ENCODE data around the gene LEFTY1. TPM values are rescaled to one million over a fixed set of nuclear protein-coding genes. Genes with fewer than 3 reads are reported as not detected.

LEFTY1 gene
- total RNA-seq, 1 donor from 2014 or later, result not detected

- Histone ChIP-seq H3K9me3 (no peaks in the 10 kb centered on the region), H3K4me3 (peak overlapping the region; percentile 100), H3K27ac (peak overlapping the region; percentile 97), H3K36me3 (no peaks in the 10 kb centered on the region), H3K4me1 (peaks cover 37% of the 10 kb centered on the region), H3K27me3 (ENCODE audit: low read depth) (no peaks in the 10 kb centered on the region)
- no peak for TF ChIP-seq CTCF (IDR thresholded peaks at IDR 0.05)
- DNase-seq (peak; percentile 22), ATAC-seq (no peak)
- intact Hi-C loops (cut with DNase I), result no loop called here
These were observed 5.2 kb downstream of the LEFTY1 start for GRCh38 chr1:225883616-225884265.

DNA sequence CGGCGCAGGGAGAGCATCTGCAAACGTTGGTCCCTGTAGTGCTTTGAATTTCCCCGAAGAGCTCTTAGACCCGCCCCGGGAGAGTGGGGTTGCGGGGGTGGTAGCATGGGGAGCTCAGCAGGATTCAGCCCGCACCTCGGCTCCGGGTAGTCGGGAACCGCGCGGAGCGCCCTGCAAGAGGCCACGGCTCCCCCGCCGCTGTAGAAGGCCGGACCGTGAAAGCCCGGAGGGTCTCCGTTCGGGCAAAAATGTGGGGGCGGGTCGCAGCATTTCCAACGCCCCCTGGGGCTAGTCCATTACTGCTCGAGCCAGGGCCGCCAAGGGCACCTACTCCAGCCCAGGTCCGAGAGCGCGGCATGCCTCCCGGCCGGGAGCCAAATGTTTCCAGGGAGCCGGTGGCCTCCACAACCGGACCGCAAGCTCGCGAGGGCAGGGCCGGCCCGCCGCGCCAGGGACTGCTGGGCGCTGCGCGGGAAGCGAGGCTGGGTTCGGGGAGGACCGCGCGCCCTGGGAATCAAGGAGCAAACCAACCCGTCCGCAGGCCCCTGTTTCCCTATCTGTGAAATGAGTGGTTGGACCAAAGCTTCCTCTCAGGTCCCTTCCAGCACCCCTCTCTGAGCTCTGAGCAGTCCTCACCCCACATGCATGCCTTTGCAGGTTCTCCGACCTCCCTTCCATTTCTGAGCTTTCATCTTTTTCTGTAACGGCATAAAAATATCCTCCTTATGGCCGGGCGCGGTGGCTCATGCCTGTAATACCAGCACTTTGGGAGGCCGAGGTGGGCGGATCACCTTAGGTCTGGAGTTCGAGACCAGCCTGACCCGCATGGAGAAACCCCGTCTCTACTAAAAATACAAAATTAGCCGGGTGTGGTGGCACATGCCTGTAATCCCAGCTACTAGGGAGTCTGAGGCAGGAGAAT is 6.0 kb downstream of the LEFTY1 start:
- TF ChIP-seq CTCF (IDR thresholded peaks at IDR 0.05), result no peak
- H3K9me3 ChIP-seq, result no peaks in the 10 kb centered on the region
- intact Hi-C loops (cut with DNase I), result no loop called here
- ATAC-seq, result peak; percentile 53 to 65
- DNase-seq, result peak; percentile 75
- no peaks in the 10 kb centered on the region for H3K27me3 ChIP-seq (ENCODE audit: low read depth)
- H3K27ac ChIP-seq, result peak overlapping the region; percentile 97
- peaks cover 44% of the 10 kb centered on the region for H3K4me1 ChIP-seq
- H3K36me3 ChIP-seq, result no peaks in the 10 kb centered on the region
- H3K4me3 ChIP-seq, result peak overlapping the region; percentile 100

GRCh38 chr1:225881959-225882693 is 6.8 kb downstream of the LEFTY1 start, which contains the start of gene TMEM63A:
TSS of gene TMEM63A (minus strand) at chr1:225882380. CDS start at chr1:225877580, 4,800 bp downstream.
- intact Hi-C loops (cut with DNase I), result no loop called here
- Histone ChIP-seq H3K4me1 (peaks cover 52% of the 10 kb centered on the region), H3K9me3 (no peaks in the 10 kb centered on the region), H3K36me3 (peaks cover 8% of the 10 kb centered on the region), H3K27ac (peak within 1 kb of the TSS; percentile 97), H3K27me3 (ENCODE audit: low read depth) (no peaks in the 10 kb centered on the region), H3K4me3 (peak within 1 kb of the TSS; percentile 100)
- DNase-seq (peak; percentile 96), ATAC-seq (peak; percentile 93 to 95)
- peak; percentile 52 for TF ChIP-seq CTCF (IDR thresholded peaks at IDR 0.05)

- no peaks in the 10 kb centered on the region for H3K9me3 ChIP-seq
- H3K27me3 ChIP-seq (ENCODE audit: low read depth), result no peaks in the 10 kb centered on the region
- H3K36me3 ChIP-seq, result peaks cover 16% of the 10 kb centered on the region
- peaks cover 52% of the 10 kb centered on the region for H3K4me1 ChIP-seq
- H3K27ac ChIP-seq, result peak overlapping the region; percentile 97
- DNase-seq (peak; percentile 82), ATAC-seq (peak; percentile 74 to 77)
- no peak for TF ChIP-seq CTCF (IDR thresholded peaks at IDR 0.05)
- intact Hi-C loops (cut with DNase I), result no loop called here
- H3K4me3 ChIP-seq, result peak overlapping the region; percentile 100
These were observed 7.6 kb downstream of the LEFTY1 start for GRCh38 chr1:225881081-225881958.

Data from lower lobe of right lung (tissue), 2 donors.